Posterior cingulate gyrus (tissue), 11 donors: ENCODE results near the gene GCDH.

Source experiments
- DNase-seq, 10 donors: peaks; one replicate each; pipeline versions ENCODE4 v3.0.0 to v3.0.0-alpha.2; 2020 to 2021; ENCODE audit warnings: mixed read lengths in 3 of 10
- intact Hi-C: fragments of 100-400 bp; cut with DNase I; formaldehyde crosslinking; loops from one replicate; pipeline ENCODE4 v1.15.1; 2023

The GCDH gene

GRCh38 chr19:12937093-12937926, 46.4 kb downstream of the GCDH start:
- intact Hi-C loops = loop anchor here (10.0 kb wide), 1 partner anchor 53 kb away; the partner anchor contains the start of genes DNASE2 and KLF1
- DNase-seq = peak in 3 of 10 donors; percentile 23 to 87 (median 35)

- peak; percentile 99 to 100 (median 100) for DNase-seq
- intact Hi-C loops = loop anchor here (10.0 kb wide), 1 partner anchor 53 kb away; the partner anchor contains the start of genes DNASE2 and KLF1
Measured at GRCh38 chr19:12937927-12938778, 47.2 kb downstream of the GCDH start, which contains the start of gene CALR. CALR (plus strand) TSS chr19:12938609; CDS start chr19:12938680, 71 bp downstream.

- DNase-seq = no peak
- intact Hi-C loops = loop anchor here (10.0 kb wide), 1 partner anchor 54 kb away; the partner anchor contains the start of genes DNASE2 and KLF1
Measured at GRCh38 chr19:12938779-12939601, 48.0 kb downstream of the GCDH start.

GRCh38 chr19:12939975-12940423, 49.0 kb downstream of the GCDH start:
- intact Hi-C loops = loop anchor here (10.0 kb wide), 1 partner anchor 55 kb away; the partner anchor contains the start of genes DNASE2 and KLF1
- no peak for DNase-seq

- intact Hi-C loops = no loop called here
- no peak for DNase-seq
Measured at GRCh38 chr19:12940897-12941296, 49.9 kb downstream of the GCDH start.

GRCh38 chr19:12943437-12944044, 52.6 kb downstream of the GCDH start:
- intact Hi-C loops = no loop called here
- no peak for DNase-seq

- intact Hi-C loops = no loop called here
- DNase-seq = no peak
Measured at GRCh38 chr19:12944104-12944674, 53.2 kb downstream of the GCDH start.

GRCh38 chr19:12945479-12946091, 54.6 kb downstream of the GCDH start, which contains the start of gene RAD23A:
RAD23A (plus strand) TSS chr19:12945862; CDS start chr19:12945949, 87 bp downstream.
- peak; percentile 84 to 99 (median 90) for DNase-seq
- intact Hi-C loops = no loop called here

- intact Hi-C loops = no loop called here
- peak in 4 of 10 donors; percentile 22 to 91 (median 54) for DNase-seq
Measured at GRCh38 chr19:12946092-12946721, 55.2 kb downstream of the GCDH start.

- intact Hi-C loops = no loop called here
- no peak for DNase-seq
Measured at GRCh38 chr19:12946731-12947496, 56.0 kb downstream of the GCDH start.

GRCh38 chr19:12947702-12948611, 57.0 kb downstream of the GCDH start:
- intact Hi-C loops = no loop called here
- DNase-seq = no peak

GRCh38 chr19:12948612-12949362, 57.8 kb downstream of the GCDH start:
- intact Hi-C loops = no loop called here
- no peak for DNase-seq
